Muscle of leg (tissue), 11 donors: Measurements from ENCODE around the gene ADCY1. TPM values are rescaled to one million over a fixed set of nuclear protein-coding genes. Genes with fewer than 3 reads are reported as not detected.
A peak's percentile ranks its signal among the peaks of the same experiment; 100 is the strongest.

Source experiments
- DNase-seq: peaks from one replicate; pipeline ENCODE4 v3.0.0; 2013
- H3K27ac ChIP-seq: one replicate; pipeline ENCODE4 v1.5.1; 2013; ENCODE audit warnings: mild to moderate bottlenecking, low read length, control low read depth
- H3K27me3 ChIP-seq: one replicate; pipeline ENCODE4 v1.6.1; 2013; ENCODE audit warnings: low read length; ENCODE audit not compliant: control insufficient read depth, insufficient read depth
- H3K36me3 ChIP-seq: one replicate; pipeline ENCODE4 v1.6.1; 2013; ENCODE audit warnings: low read length; ENCODE audit not compliant: control insufficient read depth, insufficient read depth
- H3K4me1 ChIP-seq: one replicate; pipeline ENCODE4 v1.6.1; 2013; ENCODE audit warnings: low read length; ENCODE audit not compliant: control insufficient read depth, insufficient read depth
- H3K4me3 ChIP-seq: one replicate; pipeline ENCODE4 v1.5.1; 2013; ENCODE audit warnings: low read length, control low read depth
- H3K9me3 ChIP-seq: replicated peaks from 2 replicates; pipeline ENCODE4 v1.6.1; 2013; ENCODE audit warnings: low read depth, low read length; ENCODE audit not compliant: control insufficient read depth
- WGBS: methylation state at CpG from one replicate; pipeline ENCODE4 v1.1.5; 2013; ENCODE audit warnings: missing lambda C conversion rate; ENCODE audit not compliant: insufficient coverage; 5-methylcytosine and 5-hydroxymethylcytosine counted together
- polyA plus RNA-seq, 8 donors: library from polyadenylated mRNA; unstranded; fragments of 120-200 nt; gene quantifications; one replicate each; pipeline versions ENCODE4 v1.2.1 to v1.2.3, GENCODE V29; 2013; ENCODE audit warnings: inconsistent platforms in 1 of 8, low replicate concordance in 1 of 8; ENCODE audit not compliant: insufficient read length in 8 of 8, insufficient read depth in 1 of 8
- total RNA-seq: library from RNA; stranded (reverse); fragments of 120-200 nt; gene quantifications from one replicate; pipeline ENCODE4 v1.2.4, GENCODE V29; 2013

The ADCY1 gene
- total and polyA plus RNA-seq, 9 donors: 7.1 to 15.6 (median 10.9) TPM

- Histone ChIP-seq H3K27me3 (no peaks in the 10 kb centered on the region), H3K9me3 (no peaks in the 10 kb centered on the region), H3K4me1 (peaks cover 10% of the 10 kb centered on the region), H3K4me3 (no peak overlapping the region), H3K27ac (peak overlapping the region; percentile 20), H3K36me3 (peaks cover 2% of the 10 kb centered on the region)
- DNase-seq: peak; percentile 56
- 62% methylated on average over 8 of the region's 10 CpGs for WGBS
These were observed 25.9 kb downstream of the ADCY1 start for GRCh38 chr7:45599851-45600706.

GRCh38 chr7:45601094-45601493 lies 26.9 kb downstream of the ADCY1 start:
- H3K4me3 ChIP-seq: no peak overlapping the region
- H3K4me1 ChIP-seq: peaks cover 10% of the 10 kb centered on the region
- H3K27me3 ChIP-seq: no peaks in the 10 kb centered on the region
- H3K27ac ChIP-seq: no peak overlapping the region
- no peaks in the 10 kb centered on the region for H3K9me3 ChIP-seq
- WGBS: 100% methylated on average over 2 of the region's 4 CpGs
- no peak for DNase-seq
- H3K36me3 ChIP-seq: peaks cover 2% of the 10 kb centered on the region

GRCh38 chr7:45601816-45602540 lies 27.8 kb downstream of the ADCY1 start:
- Histone ChIP-seq H3K4me3 (no peak overlapping the region), H3K27ac (no peak overlapping the region), H3K4me1 (peaks cover 10% of the 10 kb centered on the region), H3K9me3 (no peaks in the 10 kb centered on the region), H3K27me3 (no peaks in the 10 kb centered on the region), H3K36me3 (no peaks in the 10 kb centered on the region)
- 92% methylated on average over 5 of the region's 6 CpGs for WGBS
- no peak for DNase-seq

- no peaks in the 10 kb centered on the region for H3K4me1 ChIP-seq
- H3K27me3 ChIP-seq: no peaks in the 10 kb centered on the region
- 100% methylated on average over 1 of the region's 1 CpG for WGBS
- H3K36me3 ChIP-seq: no peaks in the 10 kb centered on the region
- DNase-seq: no peak
- no peak overlapping the region for H3K27ac ChIP-seq
- H3K9me3 ChIP-seq: peaks cover 3% of the 10 kb centered on the region
- no peak overlapping the region for H3K4me3 ChIP-seq
These were observed 31.9 kb downstream of the ADCY1 start for GRCh38 chr7:45606050-45606449.

DNA sequence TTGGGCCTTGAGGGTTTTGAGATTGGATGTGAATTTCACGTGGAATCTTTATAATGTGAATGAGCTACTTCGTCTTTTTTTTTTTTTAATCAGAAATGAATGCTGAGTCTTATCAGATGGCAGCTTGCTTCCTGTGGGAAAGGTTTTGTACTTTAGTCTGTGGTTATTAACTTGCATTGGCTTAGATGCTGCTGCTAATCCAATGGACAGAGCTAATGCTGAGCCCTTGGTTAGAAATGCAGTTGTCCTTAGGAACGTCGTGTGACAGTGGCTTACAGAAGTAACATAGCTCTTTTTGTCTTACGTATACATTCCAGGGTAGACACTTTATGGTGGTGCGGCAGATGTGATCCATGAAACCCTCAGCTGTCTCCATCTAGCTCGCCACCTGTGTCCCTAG lies 32.8 kb downstream of the ADCY1 start:
- H3K4me3 ChIP-seq: no peak overlapping the region
- no peaks in the 10 kb centered on the region for H3K27me3 ChIP-seq
- no peak for DNase-seq
- H3K4me1 ChIP-seq: no peaks in the 10 kb centered on the region
- no peak overlapping the region for H3K27ac ChIP-seq
- WGBS: 79% methylated on average over 3 of the region's 7 CpGs
- no peaks in the 10 kb centered on the region for H3K36me3 ChIP-seq
- H3K9me3 ChIP-seq: peaks cover 3% of the 10 kb centered on the region

- DNase-seq: no peak
- Histone ChIP-seq H3K36me3 (peaks cover 2% of the 10 kb centered on the region), H3K9me3 (peaks cover 9% of the 10 kb centered on the region), H3K4me3 (no peak overlapping the region), H3K27ac (no peak overlapping the region), H3K4me1 (no peaks in the 10 kb centered on the region), H3K27me3 (no peaks in the 10 kb centered on the region)
- WGBS: 93% methylated on average over 7 of the region's 16 CpGs
These were observed 35.0 kb downstream of the ADCY1 start for GRCh38 chr7:45609180-45609579.

GRCh38 chr7:45610019-45610418 lies 35.9 kb downstream of the ADCY1 start:
- no peak for DNase-seq
- H3K27ac ChIP-seq: no peak overlapping the region
- H3K4me3 ChIP-seq: no peak overlapping the region
- peaks cover 12% of the 10 kb centered on the region for H3K9me3 ChIP-seq
- peaks cover 2% of the 10 kb centered on the region for H3K36me3 ChIP-seq
- no peaks in the 10 kb centered on the region for H3K4me1 ChIP-seq
- WGBS: 88% methylated on average over 6 of the region's 10 CpGs
- no peaks in the 10 kb centered on the region for H3K27me3 ChIP-seq

DNA sequence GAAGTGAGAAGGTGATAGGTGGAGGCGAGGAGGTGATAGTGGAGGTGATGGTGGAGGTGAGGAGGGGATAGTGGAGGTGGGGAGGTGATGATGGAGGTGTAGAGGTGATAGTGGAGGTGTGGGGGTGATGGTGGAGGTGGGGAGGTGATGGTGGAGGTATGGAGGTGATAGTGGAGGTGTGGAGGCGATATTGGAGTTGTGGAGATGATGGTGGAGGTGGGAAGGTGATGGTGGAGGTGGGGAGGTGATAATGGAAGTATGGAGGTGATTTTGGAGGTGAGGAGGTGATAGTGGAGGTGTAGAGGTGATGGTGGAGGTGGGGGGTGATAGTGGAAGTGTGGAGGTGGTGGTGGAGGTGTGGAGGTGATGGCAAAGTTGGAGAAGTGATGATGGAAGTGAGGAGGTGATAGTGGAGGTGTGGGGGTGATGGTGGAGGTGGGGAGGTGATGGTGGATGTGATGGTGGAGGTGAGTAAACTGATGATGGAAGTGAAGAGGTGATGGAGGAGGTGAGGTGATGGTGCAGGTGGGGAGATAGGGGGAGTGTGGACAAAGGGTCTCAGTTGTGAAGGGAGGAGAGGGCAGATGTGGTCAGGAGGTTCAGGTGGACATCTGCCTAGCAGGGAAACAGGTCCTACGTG lies 36.6 kb downstream of the ADCY1 start:
- DNase-seq: no peak

DNA sequence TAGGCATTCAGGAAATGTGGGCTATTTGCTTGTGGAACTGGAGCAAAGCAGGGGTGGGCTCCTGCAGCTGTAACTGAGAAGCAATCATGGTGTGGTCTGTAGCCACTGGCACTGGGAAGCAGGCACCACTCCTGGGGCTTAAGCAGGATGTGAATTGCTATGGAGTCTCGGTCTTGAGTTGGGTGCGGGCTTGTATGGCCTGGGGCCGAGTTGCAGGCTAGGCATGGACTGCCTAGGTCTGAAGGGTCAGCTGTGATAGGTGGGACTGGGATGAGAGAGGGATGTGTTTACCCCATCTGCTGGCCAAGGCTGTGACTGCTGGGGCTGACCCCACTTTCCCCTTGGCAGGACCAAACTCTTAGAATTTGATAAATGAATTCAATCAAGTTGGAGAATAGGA lies 43.0 kb downstream of the ADCY1 start:
- no peak for DNase-seq
- no peak overlapping the region for H3K27ac ChIP-seq
- H3K9me3 ChIP-seq: peaks cover 26% of the 10 kb centered on the region
- peaks cover 2% of the 10 kb centered on the region for H3K36me3 ChIP-seq
- H3K4me3 ChIP-seq: no peak overlapping the region
- 100% methylated on average over 2 of the region's 3 CpGs for WGBS
- H3K4me1 ChIP-seq: no peaks in the 10 kb centered on the region
- H3K27me3 ChIP-seq: no peaks in the 10 kb centered on the region

More for the DNA sequence above, 36.6 kb downstream of the ADCY1 start:
- H3K27ac ChIP-seq: no peak overlapping the region
- H3K4me1 ChIP-seq: no peaks in the 10 kb centered on the region
- WGBS: 79% methylated on average over 2 of the region's 3 CpGs
- peaks cover 2% of the 10 kb centered on the region for H3K36me3 ChIP-seq
- peaks cover 12% of the 10 kb centered on the region for H3K9me3 ChIP-seq
- H3K27me3 ChIP-seq: no peaks in the 10 kb centered on the region
- no peak overlapping the region for H3K4me3 ChIP-seq

GRCh38 chr7:45622058-45622457 lies 47.9 kb downstream of the ADCY1 start:
- H3K27me3 ChIP-seq: no peaks in the 10 kb centered on the region
- H3K27ac ChIP-seq: no peak overlapping the region
- WGBS: 85% methylated on average over 7 of the region's 9 CpGs
- no peaks in the 10 kb centered on the region for H3K36me3 ChIP-seq
- H3K4me3 ChIP-seq: no peak overlapping the region
- DNase-seq: no peak
- H3K9me3 ChIP-seq: peaks cover 6% of the 10 kb centered on the region
- no peaks in the 10 kb centered on the region for H3K4me1 ChIP-seq
